ENCODE results near the gene HOXA3. TPM values are rescaled to one million over a fixed set of nuclear protein-coding genes. Genes with fewer than 3 reads are reported as not detected.
A peak's percentile ranks its signal among the peaks of the same experiment; 100 is the strongest.

HOXA3 gene
- total RNA-seq, 4 donors from 2014 or later = 10.2 to 16.6 (median 13.8) TPM

DNA sequence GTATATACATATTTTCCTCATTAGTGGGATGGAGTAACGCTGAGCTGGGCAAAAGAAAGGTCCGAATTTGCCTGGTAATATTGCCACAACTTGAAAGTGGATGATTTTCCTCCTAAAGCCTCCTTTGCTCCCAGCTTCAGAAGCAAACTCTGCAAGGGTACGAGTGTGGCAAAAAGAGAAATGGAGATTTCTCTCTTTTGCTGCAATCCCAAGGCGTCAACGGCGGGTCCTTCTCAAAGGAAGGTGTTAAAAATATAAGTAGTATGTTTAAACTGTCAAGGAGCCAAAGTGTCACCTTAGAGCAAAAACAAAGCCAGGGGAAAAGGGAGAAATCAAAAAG lies 37.5 kb downstream of the HOXA3 start:
- H3K4me3 ChIP-seq = peak overlapping the region; percentile 68 to 88 (median 77)
- 13% methylated on average over 6 of the region's 6 CpGs for WGBS
- intact Hi-C loops (cut with DNase I) = no loop called here
- DNase-seq (ENCODE audit: extremely low spot score) = no peak
- TF ChIP-seq POLR2AphosphoS5 (IDR thresholded peaks at IDR 0.05) (no peak), EP300 (IDR thresholded peaks at IDR 0.05) (no peak), POLR2A (IDR thresholded peaks at IDR 0.05; ENCODE audit: low read depth) (no peak)
- TF ChIP-seq, protein P1, sequence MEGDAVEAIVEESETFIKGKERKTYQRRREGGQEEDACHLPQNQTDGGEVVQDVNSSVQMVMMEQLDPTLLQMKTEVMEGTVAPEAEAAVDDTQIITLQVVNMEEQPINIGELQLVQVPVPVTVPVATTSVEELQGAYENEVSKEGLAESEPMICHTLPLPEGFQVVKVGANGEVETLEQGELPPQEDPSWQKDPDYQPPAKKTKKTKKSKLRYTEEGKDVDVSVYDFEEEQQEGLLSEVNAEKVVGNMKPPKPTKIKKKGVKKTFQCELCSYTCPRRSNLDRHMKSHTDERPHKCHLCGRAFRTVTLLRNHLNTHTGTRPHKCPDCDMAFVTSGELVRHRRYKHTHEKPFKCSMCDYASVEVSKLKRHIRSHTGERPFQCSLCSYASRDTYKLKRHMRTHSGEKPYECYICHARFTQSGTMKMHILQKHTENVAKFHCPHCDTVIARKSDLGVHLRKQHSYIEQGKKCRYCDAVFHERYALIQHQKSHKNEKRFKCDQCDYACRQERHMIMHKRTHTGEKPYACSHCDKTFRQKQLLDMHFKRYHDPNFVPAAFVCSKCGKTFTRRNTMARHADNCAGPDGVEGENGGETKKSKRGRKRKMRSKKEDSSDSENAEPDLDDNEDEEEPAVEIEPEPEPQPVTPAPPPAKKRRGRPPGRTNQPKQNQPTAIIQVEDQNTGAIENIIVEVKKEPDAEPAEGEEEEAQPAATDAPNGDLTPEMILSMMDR (IDR thresholded peaks at IDR 0.05) = no peak
- peaks cover 20 to 66% (median 63%) of the 10 kb centered on the region in 4 donors for H3K4me1 ChIP-seq
- peak overlapping the region; percentile 96 to 100 (median 99) for H3K27ac ChIP-seq (replicated peaks in 1 of 4)
- H3K36me3 ChIP-seq = no peaks in the 10 kb centered on the region
- H3K9me3 ChIP-seq = no peaks in the 10 kb centered on the region
- no peaks in the 10 kb centered on the region for H3K27me3 ChIP-seq

DNA sequence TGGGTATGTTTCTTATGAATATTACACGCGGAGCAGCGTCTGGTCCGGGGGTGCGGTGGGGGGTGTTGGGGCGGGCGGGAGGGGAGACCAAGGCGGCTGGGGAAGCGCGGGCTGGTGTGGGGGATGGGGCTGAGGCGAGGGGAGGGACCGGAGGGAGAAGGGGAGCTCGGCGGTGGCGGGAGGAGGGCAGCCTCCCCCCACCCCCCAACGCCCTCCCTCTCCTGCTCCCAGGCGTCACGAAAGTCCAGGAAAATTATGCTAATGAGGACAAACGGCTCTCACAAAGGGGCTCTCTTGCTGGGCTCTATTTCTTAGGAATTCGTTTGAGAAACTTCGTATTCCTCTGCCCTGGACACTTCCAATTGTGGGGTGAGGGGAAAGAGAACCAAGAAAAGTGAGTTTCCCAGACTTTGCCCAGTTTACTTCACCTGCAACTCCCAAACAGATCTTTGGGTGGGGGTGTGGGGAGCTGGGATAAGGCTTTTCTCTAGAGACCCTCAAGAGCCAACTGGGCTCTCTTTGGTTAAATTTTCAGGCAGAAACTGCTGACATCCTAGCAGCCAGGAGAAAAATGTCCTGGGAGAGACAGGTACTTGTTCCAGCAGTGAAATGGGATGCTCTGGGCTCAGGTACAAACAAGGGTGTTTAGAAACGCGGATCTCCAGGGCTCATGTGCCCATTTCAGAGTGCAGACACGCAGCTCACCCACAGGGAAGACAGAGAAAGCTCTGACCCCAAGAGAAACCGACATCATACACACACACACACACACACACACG lies 38.2 kb downstream of the HOXA3 start:
- intact Hi-C loops (cut with DNase I) = no loop called here
- Histone ChIP-seq H3K4me1 (peaks cover 26 to 66% (median 63%) of the 10 kb centered on the region in 4 donors), H3K36me3 (no peaks in the 10 kb centered on the region), H3K4me3 (peak overlapping the region; percentile 68 to 88 (median 77)), H3K9me3 (no peaks in the 10 kb centered on the region), H3K27ac (replicated peaks in 1 of 4) (peak overlapping the region; percentile 96 to 100 (median 99)), H3K27me3 (no peaks in the 10 kb centered on the region)
- no peak for DNase-seq (ENCODE audit: extremely low spot score)
- TF ChIP-seq POLR2A (IDR thresholded peaks at IDR 0.05; ENCODE audit: low read depth) (no peak), POLR2AphosphoS5 (IDR thresholded peaks at IDR 0.05) (peak; percentile 34 to 66)
- WGBS = 21% methylated on average over 14 of the region's 26 CpGs

DNA sequence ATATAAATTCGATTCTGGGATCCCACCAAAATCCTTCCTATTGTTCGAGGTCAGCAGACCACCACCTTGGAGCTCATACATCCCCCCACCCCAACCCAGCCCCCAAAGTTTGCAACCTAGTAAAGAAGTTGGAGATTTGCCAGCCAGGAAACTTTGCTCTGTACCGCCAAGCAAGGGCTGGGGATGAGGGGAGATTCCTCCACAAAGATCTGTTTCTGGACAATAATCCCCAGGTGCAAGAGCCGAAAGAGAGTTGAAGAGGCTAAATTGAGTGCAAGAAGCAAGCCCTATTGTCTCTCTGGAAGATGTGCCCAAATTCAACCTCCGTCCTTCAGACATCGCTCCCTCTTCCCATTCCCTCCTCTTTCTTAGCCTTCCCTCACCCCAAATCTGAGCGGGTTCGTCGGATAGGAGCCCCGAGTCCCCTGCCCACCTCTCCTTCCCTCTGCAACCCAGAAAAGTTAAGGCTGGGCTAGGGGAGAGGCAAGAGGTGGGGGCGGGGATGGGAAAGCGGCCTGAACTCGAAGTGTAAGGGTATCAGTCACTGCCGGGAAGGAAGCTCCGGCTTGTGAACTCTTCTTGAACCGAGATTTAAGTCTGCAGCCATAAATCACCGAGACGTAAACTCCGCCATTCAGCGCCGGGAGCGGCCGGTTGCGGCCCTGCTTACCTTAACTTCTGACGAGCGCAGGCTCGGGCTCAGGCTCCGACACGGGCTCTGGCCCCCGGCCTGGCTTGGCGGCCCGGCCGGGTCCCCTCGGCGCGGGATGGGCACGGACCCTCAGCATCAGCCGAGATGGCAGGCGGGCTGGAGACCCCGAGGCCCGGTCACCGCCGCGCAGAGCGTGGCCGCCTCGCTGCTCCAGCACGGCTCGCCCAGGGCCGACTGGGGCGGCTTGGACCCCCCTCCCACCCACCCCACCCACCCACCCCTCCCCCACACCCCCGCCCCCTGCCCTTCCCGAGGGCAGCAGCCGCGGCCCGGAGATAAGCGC lies 39.1 kb downstream of the HOXA3 start:
- 26% methylated on average over 32 of the region's 57 CpGs for WGBS
- intact Hi-C loops (cut with DNase I) = no loop called here
- H3K4me3 ChIP-seq = peak overlapping the region; percentile 68 to 88 (median 77)
- no peaks in the 10 kb centered on the region for H3K27me3 ChIP-seq
- no peaks in the 10 kb centered on the region for H3K9me3 ChIP-seq
- TF ChIP-seq, protein P1 (IDR thresholded peaks at IDR 0.05) = no peak
- peak; percentile 81 to 86 for TF ChIP-seq POLR2AphosphoS5 (IDR thresholded peaks at IDR 0.05)
- TF ChIP-seq POLR2A (IDR thresholded peaks at IDR 0.05; ENCODE audit: low read depth) = no peak
- TF ChIP-seq EP300 (IDR thresholded peaks at IDR 0.05) = peak; percentile 61
- H3K4me1 ChIP-seq = peaks cover 33 to 66% (median 63%) of the 10 kb centered on the region in 4 donors
- peak overlapping the region; percentile 96 to 100 (median 99) for H3K27ac ChIP-seq (replicated peaks in 1 of 4)
- H3K36me3 ChIP-seq = no peaks in the 10 kb centered on the region
- no peak for DNase-seq (ENCODE audit: extremely low spot score)

DNA sequence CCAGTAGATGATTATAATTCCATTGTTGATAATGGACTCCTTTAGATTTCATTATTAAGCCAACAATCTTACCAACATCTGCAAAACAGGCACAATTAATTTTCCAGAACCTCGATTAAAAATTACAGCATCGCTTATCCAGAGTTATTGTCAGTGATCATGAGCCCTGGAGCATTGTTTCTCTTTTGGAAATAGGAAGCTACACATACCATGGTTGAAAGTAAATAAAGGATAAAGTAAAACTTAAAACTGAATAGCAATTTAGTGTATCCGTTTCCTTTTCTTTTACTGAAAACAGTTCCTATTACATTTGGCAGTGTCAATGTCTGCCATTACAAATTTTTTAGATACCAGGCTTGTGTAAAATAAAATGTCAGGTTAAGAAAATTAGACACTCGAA lies 40.0 kb downstream of the HOXA3 start:
- peaks cover 30 to 70% (median 59%) of the 10 kb centered on the region in 4 donors for H3K4me1 ChIP-seq
- no peaks in the 10 kb centered on the region for H3K27me3 ChIP-seq
- H3K9me3 ChIP-seq = no peaks in the 10 kb centered on the region
- no peak for TF ChIP-seq EP300 (IDR thresholded peaks at IDR 0.05)
- no peak for TF ChIP-seq POLR2AphosphoS5 (IDR thresholded peaks at IDR 0.05)
- TF ChIP-seq, protein P1 (IDR thresholded peaks at IDR 0.05) = no peak
- TF ChIP-seq POLR2A (IDR thresholded peaks at IDR 0.05; ENCODE audit: low read depth) = no peak
- H3K4me3 ChIP-seq = peak overlapping the region; percentile 68 to 88 (median 77)
- DNase-seq (ENCODE audit: extremely low spot score) = no peak
- H3K27ac ChIP-seq (replicated peaks in 1 of 4) = peak overlapping the region; percentile 96 to 100 (median 99)
- 11% methylated on average over 4 of the region's 4 CpGs for WGBS
- intact Hi-C loops (cut with DNase I) = no loop called here
- H3K36me3 ChIP-seq = no peaks in the 10 kb centered on the region

All from esophagus muscularis mucosa (tissue), 4 donors.